Tibial artery (tissue), 4 donors: ENCODE data around the gene TMEM164.

Source experiments
- DNase-seq, 2 donors: peaks; one replicate each; pipeline ENCODE4 v3.0.0-alpha.2; 2019
- H3K27ac ChIP-seq, 2 donors: fragments of 200-600 bp; sonication (generic) in 1 of 2; 1 replicate in 1 of 2; 2 replicates in 1 of 2; pipeline ENCODE4 v1.5.1; 2018 to 2019; ENCODE audit warnings: mild to moderate bottlenecking in 1 of 2
- H3K27me3 ChIP-seq, 2 donors: fragments of 200-600 bp; sonication (generic) in 1 of 2; one replicate each; pipeline versions ENCODE4 v1.5.1 to v1.6.0; 2016 to 2019
- H3K36me3 ChIP-seq, 3 donors: fragments of 200-600 bp; sonication (generic) in 2 of 3; one replicate each; pipeline ENCODE4 v1.5.1; 2016 to 2019; ENCODE audit warnings: mild to moderate bottlenecking in 2 of 3
- H3K4me1 ChIP-seq, 4 donors: fragments of 200-600 bp; sonication (generic) in 2 of 4; 1 replicate in 3 of 4; 2 replicates in 1 of 4; pipeline ENCODE4 v1.5.1; 2016 to 2019
- H3K4me3 ChIP-seq, 2 donors: fragments of 200-600 bp; sonication (generic) in 1 of 2; 1 replicate in 1 of 2; 2 replicates in 1 of 2; pipeline ENCODE4 v1.5.1; 2018 to 2019; ENCODE audit warnings: mild to moderate bottlenecking in 2 of 2
- H3K9me3 ChIP-seq, 3 donors: fragments of 200-600 bp; sonication (generic) in 1 of 3; one replicate each; pipeline ENCODE4 v1.5.1; 2016 to 2019
- CTCF ChIP-seq, 2 experiments: fragments of 200-600 bp in 1 of 2; fragments of 450-650 bp in 1 of 2; IDR thresholded peaks; one replicate each; pipeline ENCODE4 v1.5.1; 2017 to 2019; ENCODE audit warnings: antibody characterized with exemption in 2 of 2, mild to moderate bottlenecking in 1 of 2, moderate library complexity in 1 of 2
- intact Hi-C: fragments of 100-400 bp; cut with DNase I; formaldehyde crosslinking; loops from one replicate; pipeline ENCODE4 v1.15.0; 2023; ENCODE audit warnings: low total_unique reads

The TMEM164 gene

GRCh38 chrX:110006161-110006560 lies 3.2 kb downstream of the TMEM164 start:
- H3K9me3 ChIP-seq: no peaks in the 10 kb centered on the region
- H3K27ac ChIP-seq: no peak overlapping the region
- intact Hi-C loops: no loop called here
- peaks cover 0 to 46% (median 7%) of the 10 kb centered on the region in 4 donors for H3K4me1 ChIP-seq
- no peaks in the 10 kb centered on the region for H3K36me3 ChIP-seq
- no peaks in the 10 kb centered on the region for H3K27me3 ChIP-seq
- H3K4me3 ChIP-seq: no peak overlapping the region
- no peak for TF ChIP-seq CTCF (IDR thresholded peaks at IDR 0.05)
- DNase-seq: no peak

GRCh38 chrX:110006821-110007375 lies 4.0 kb downstream of the TMEM164 start:
- no peak for DNase-seq
- no peak for TF ChIP-seq CTCF (IDR thresholded peaks at IDR 0.05)
- H3K4me3 ChIP-seq: no peak overlapping the region
- intact Hi-C loops: no loop called here
- no peaks in the 10 kb centered on the region for H3K36me3 ChIP-seq
- H3K9me3 ChIP-seq: no peaks in the 10 kb centered on the region
- peaks cover 0 to 41% (median 7%) of the 10 kb centered on the region in 4 donors for H3K4me1 ChIP-seq
- H3K27ac ChIP-seq: no peak overlapping the region
- H3K27me3 ChIP-seq: no peaks in the 10 kb centered on the region

- no peaks in the 10 kb centered on the region for H3K36me3 ChIP-seq
- TF ChIP-seq CTCF (IDR thresholded peaks at IDR 0.05): no peak
- no peak for DNase-seq
- H3K4me1 ChIP-seq: peaks cover 0 to 39% (median 7%) of the 10 kb centered on the region in 4 donors
- H3K9me3 ChIP-seq: no peaks in the 10 kb centered on the region
- H3K4me3 ChIP-seq: no peak overlapping the region
- no peaks in the 10 kb centered on the region for H3K27me3 ChIP-seq
- no peak overlapping the region for H3K27ac ChIP-seq
- intact Hi-C loops: no loop called here
Measured at GRCh38 chrX:110008011-110008635, 5.2 kb downstream of the TMEM164 start.

GRCh38 chrX:110012818-110013485 lies 10.0 kb downstream of the TMEM164 start:
- H3K27me3 ChIP-seq: no peaks in the 10 kb centered on the region

GRCh38 chrX:110013968-110014367 lies 11.1 kb downstream of the TMEM164 start:
- DNase-seq: no peak
- Histone ChIP-seq H3K27ac (no peak overlapping the region), H3K4me3 (no peak overlapping the region), H3K4me1 (peaks cover 0 to 9% (median 0%) of the 10 kb centered on the region in 4 donors), H3K36me3 (no peaks in the 10 kb centered on the region), H3K9me3 (no peaks in the 10 kb centered on the region), H3K27me3 (no peaks in the 10 kb centered on the region)
- intact Hi-C loops: no loop called here
- no peak for TF ChIP-seq CTCF (IDR thresholded peaks at IDR 0.05)

More at GRCh38 chrX:110012818-110013485, 10.0 kb downstream of the TMEM164 start:
- DNase-seq: no peak
- Histone ChIP-seq H3K36me3 (no peaks in the 10 kb centered on the region), H3K9me3 (no peaks in the 10 kb centered on the region), H3K27ac (no peak overlapping the region), H3K4me1 (peaks cover 0 to 9% (median 0%) of the 10 kb centered on the region in 4 donors), H3K4me3 (no peak overlapping the region)
- intact Hi-C loops: no loop called here
- TF ChIP-seq CTCF (IDR thresholded peaks at IDR 0.05): no peak
